ENCODE data around the gene INPP4A.

GRCh38 chr2:98416383-98417159 lies 28.1 kb upstream of the INPP4A start:
- TF ChIP-seq ZBTB33 (IDR thresholded peaks at IDR 0.05; ENCODE audit: borderline replicate concordance, low read depth) (no peak), MAX (IDR thresholded peaks at IDR 0.05; ENCODE audit: low read depth) (no peak), CTCF (IDR thresholded peaks at IDR 0.05) (no peak)

All from SK-N-SH (cell line).